Small intestine (tissue), 7 donors: ENCODE results near the gene COX19. TPM values are rescaled to one million over a fixed set of nuclear protein-coding genes. Genes with fewer than 3 reads are reported as not detected.

ENCODE experiments used
- DNase-seq, 2 donors: peaks; one replicate each; pipeline versions ENCODE4 v3.0.0 to v3.0.0-alpha.2; 2013
- FAIRE-seq: peaks from 2 replicates; lab custom pipeline; 2012; peaks lifted over from hg19 to GRCh38; lab: Jason Lieb, UNC
- H3K27ac ChIP-seq, 3 donors: one replicate each; pipeline ENCODE4 v1.5.1; 2013; ENCODE audit warnings: low read length in 2 of 3, mild to moderate bottlenecking in 2 of 3, control low read depth in 1 of 3, inconsistent platforms in 1 of 3, low read depth in 1 of 3, moderate library complexity in 1 of 3
- H3K27me3 ChIP-seq, 3 donors: one replicate each; pipeline ENCODE4 v1.6.1; 2013; ENCODE audit warnings: low read length in 3 of 3, inconsistent platforms in 1 of 3; ENCODE audit not compliant: control insufficient read depth in 3 of 3, insufficient read depth in 3 of 3
- H3K36me3 ChIP-seq, 3 donors: one replicate each; pipeline ENCODE4 v1.6.1; 2013; ENCODE audit warnings: low read length in 3 of 3, inconsistent platforms in 1 of 3, low read depth in 1 of 3, mild to moderate bottlenecking in 1 of 3, moderate library complexity in 1 of 3; ENCODE audit not compliant: control insufficient read depth in 3 of 3, insufficient read depth in 2 of 3
- H3K4me1 ChIP-seq, 3 donors: one replicate each; pipeline ENCODE4 v1.6.1; 2013; ENCODE audit warnings: low read length in 2 of 3, inconsistent platforms in 1 of 3, low read depth in 1 of 3, mild to moderate bottlenecking in 1 of 3, moderate library complexity in 1 of 3; ENCODE audit not compliant: control insufficient read depth in 3 of 3, insufficient read depth in 2 of 3
- H3K4me3 ChIP-seq, 3 donors: one replicate each; pipeline ENCODE4 v1.5.1; 2013; ENCODE audit warnings: low read length in 3 of 3, control low read depth in 1 of 3, inconsistent platforms in 1 of 3, low read depth in 1 of 3, mild to moderate bottlenecking in 1 of 3, moderate library complexity in 1 of 3
- H3K9me3 ChIP-seq, 2 donors: one replicate each; pipeline ENCODE4 v1.6.1; 2013; ENCODE audit warnings: low read depth in 1 of 2, low read length in 1 of 2; ENCODE audit not compliant: control insufficient read depth in 2 of 2, insufficient read depth in 1 of 2
- WGBS, 3 donors: extraction: QIAGEN DNeasy Blood & Tissue Kit; methylation state at CpG; one replicate each; pipeline ENCODE4 v1.1.7; 2013; 5-methylcytosine and 5-hydroxymethylcytosine counted together
- polyA plus RNA-seq, 4 donors: library from polyadenylated mRNA; stranded (reverse) in 3 of 4; unstranded in 1 of 4; fragments of 200-250 nt in 3 of 4; fragments of 120-200 nt in 1 of 4; gene quantifications; one replicate each; pipeline versions ENCODE4 v1.2.1 to v1.2.3, GENCODE V29; 2013
- donor health status: healthy with polysubstance abuse.
- donor health status: control.
- donor health status: control.
- donor health status: Bipolar disorder and iron deficiency.
- donor health status: healthy.

The COX19 gene
- polyA plus RNA-seq, 4 donors, result 8.9 to 41.6 (median 9.8) TPM

GRCh38 chr7:917255-918117 is 57.9 kb downstream of the COX19 start:
- DNase-seq, result no peak
- H3K27me3 ChIP-seq, result no peaks in the 10 kb centered on the region
- H3K9me3 ChIP-seq, result no peaks in the 10 kb centered on the region
- H3K4me1 ChIP-seq, result peaks cover 2 to 53% (median 4%) of the 10 kb centered on the region in 3 donors
- no peak overlapping the region for H3K27ac ChIP-seq
- no peak overlapping the region for H3K4me3 ChIP-seq
- H3K36me3 ChIP-seq, result peaks cover 0 to 76% (median 2%) of the 10 kb centered on the region in 3 donors
- FAIRE-seq, result no peak
- 72 to 87% (median 78%) methylated on average over 25 to 28 of the region's 33 CpGs for WGBS, 3 donors

GRCh38 chr7:916291-916941 is 58.9 kb downstream of the COX19 start:
- 29 to 50% (median 47%) methylated on average over 15 to 17 of the region's 17 CpGs for WGBS, 3 donors
- Histone ChIP-seq H3K4me3 (no peak overlapping the region), H3K27me3 (no peaks in the 10 kb centered on the region), H3K9me3 (no peaks in the 10 kb centered on the region), H3K27ac (no peak overlapping the region), H3K36me3 (peaks cover 0 to 73% (median 2%) of the 10 kb centered on the region in 3 donors), H3K4me1 (peaks cover 0 to 42% (median 0%) of the 10 kb centered on the region in 3 donors)
- no peak for FAIRE-seq
- peak in 1 of 2 donors; percentile 36 for DNase-seq

Other genes starting within 250 kb of the COX19 start
- 10 to 100 TPM in 3 of 4 donors, 1 to 10 TPM in 1; 6.8 to 29.2 (median 15.5) TPM for gene DNAAF5, start 248.8 kb downstream of the COX19 start, polyA plus RNA-seq
- gene PRKAR1B, start 248.3 kb downstream of the COX19 start, polyA plus RNA-seq, result 10 to 100 TPM in 2 of 4 donors, 1 to 10 TPM in 2; 9.5 to 32.3 (median 18.6) TPM
- gene SUN1, start 143.1 kb downstream of the COX19 start, polyA plus RNA-seq, result 100 to 1,000 TPM in 1 of 4 donors, 10 to 100 TPM in 3; 41.6 to 105 (median 61.2) TPM
- gene GET4, start 99.0 kb downstream of the COX19 start, polyA plus RNA-seq, result 10 to 100 TPM; 38.9 to 87.2 (median 74.5) TPM
- gene ADAP1, start 20.9 kb downstream of the COX19 start, polyA plus RNA-seq, result 100 to 1,000 TPM in 2 of 4 donors, 10 to 100 TPM in 2; 69.2 to 113 (median 86.7) TPM
- gene CYP2W1, start 7.6 kb upstream of the COX19 start, polyA plus RNA-seq, result 1,000 to 10,000 TPM in 1 of 4 donors, 1 to 10 TPM in 1, under 1 TPM in 2; 0.81 to 1,098 (median 1.1) TPM
- gene GPR146, start 69.0 kb upstream of the COX19 start, polyA plus RNA-seq, result 10 to 100 TPM in 1 of 4 donors, 1 to 10 TPM in 3; 1.1 to 13.4 (median 2.7) TPM
- 1 to 10 TPM in 2 of 4 donors, under 1 TPM in 2; 0.54 to 4.7 (median 0.99) TPM for gene GPER1, start 112.6 kb upstream of the COX19 start, polyA plus RNA-seq
- gene ZFAND2A, start 184.6 kb upstream of the COX19 start, polyA plus RNA-seq, result 10 to 100 TPM; 18.7 to 84.5 (median 50.5) TPM